Medulla oblongata (tissue), 1 donor: ENCODE data around the gene SERPINB7.
A peak's percentile ranks its signal among the peaks of the same experiment; 100 is the strongest.

Experiments used
- DNase-seq: peaks from one replicate; pipeline ENCODE4 v3.0.0-alpha.2; 2015; ENCODE audit errors: extremely low spot score

Gene SERPINB7

DNA sequence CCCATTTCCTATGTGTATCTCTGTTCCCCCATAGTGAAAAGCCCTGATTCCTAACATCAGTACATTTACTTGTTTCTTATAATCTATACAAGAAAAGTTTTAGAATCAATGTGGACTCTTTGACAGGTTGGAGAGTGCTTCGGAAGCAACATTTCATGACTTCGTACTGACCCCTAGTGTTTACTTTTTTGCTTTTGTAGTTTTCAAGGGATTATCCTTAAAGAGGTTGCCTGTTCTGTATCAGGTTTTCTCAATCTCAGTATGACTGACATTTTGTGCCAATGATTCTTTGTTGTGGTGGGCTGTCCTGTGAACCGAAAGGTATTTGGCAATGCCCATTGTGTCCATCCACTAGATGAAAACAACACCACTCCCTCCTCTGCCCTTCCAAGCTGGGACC lies 69.0 kb downstream of the SERPINB7 start:
- DNase-seq, result peak; percentile 16

DNA sequence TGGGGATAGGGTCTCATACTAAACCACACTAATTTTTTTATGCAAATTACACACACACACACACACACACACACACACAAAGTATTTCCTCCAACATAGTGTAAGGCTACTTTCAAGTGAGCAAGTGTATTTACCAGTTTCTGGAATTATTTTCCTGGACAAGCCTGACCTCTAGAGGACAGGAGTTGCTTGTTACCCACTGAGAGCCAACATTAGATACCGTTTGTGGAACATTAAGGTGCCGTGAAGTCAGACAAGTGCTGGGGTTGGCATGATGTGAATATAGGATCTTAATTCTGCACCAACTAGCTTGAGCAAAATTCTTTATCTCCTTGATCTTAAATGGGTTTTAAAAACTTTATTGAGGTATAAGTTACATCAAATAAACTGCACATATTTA lies 72.9 kb downstream of the SERPINB7 start:
- DNase-seq, result peak; percentile 46

- DNase-seq, result peak; percentile 38
These were observed 74.8 kb downstream of the SERPINB7 start for GRCh38 chr18:63850020-63850419.

- DNase-seq, result no peak
These were observed 75.4 kb downstream of the SERPINB7 start for GRCh38 chr18:63850636-63851035.
